Measurements from ENCODE around the gene COMT.

COMT gene

GRCh38 chr22:19958083-19959042 is 16.8 kb downstream of the COMT start:
- no peak for DNase-seq

- DNase-seq, result no peak
These were observed 17.5 kb downstream of the COMT start for GRCh38 chr22:19959043-19959586.

GRCh38 chr22:19959587-19960490 is 18.3 kb downstream of the COMT start:
- DNase-seq, result no peak

- no peak for DNase-seq
These were observed 19.1 kb downstream of the COMT start for GRCh38 chr22:19960491-19961200.

GRCh38 chr22:19961201-19961580 is 19.6 kb downstream of the COMT start:
- DNase-seq, result no peak

GRCh38 chr22:19961868-19962245 is 20.3 kb downstream of the COMT start:
- DNase-seq, result no peak

GRCh38 chr22:19962246-19962908 is 20.8 kb downstream of the COMT start:
- peak in 1 of 2 experiments; percentile 16 for DNase-seq

GRCh38 chr22:19962909-19963806 is 21.6 kb downstream of the COMT start:
- DNase-seq, result no peak

GRCh38 chr22:19963863-19964642 is 22.5 kb downstream of the COMT start:
- DNase-seq, result no peak

- no peak for DNase-seq
These were observed 23.3 kb downstream of the COMT start for GRCh38 chr22:19964701-19965386.

GRCh38 chr22:19965771-19966709 is 24.5 kb downstream of the COMT start:
- DNase-seq, result no peak

GRCh38 chr22:19966908-19967750 is 25.6 kb downstream of the COMT start:
- DNase-seq, result no peak

- no peak for DNase-seq
These were observed 26.4 kb downstream of the COMT start for GRCh38 chr22:19967850-19968449.

GRCh38 chr22:19968450-19968891 is 26.9 kb downstream of the COMT start:
- no peak for DNase-seq

- no peak for DNase-seq
These were observed 27.8 kb downstream of the COMT start for GRCh38 chr22:19969141-19969928.

GRCh38 chr22:19970031-19970478 is 28.5 kb downstream of the COMT start:
- DNase-seq, result no peak
